NCI-H2107 treated with DMSO at 0.1 percent for 48 hours (cell line): ENCODE data around the gene LRRC49.
"Not testable (repeated sequence)": the region's sequence is repeated elsewhere in the genome, so short reads cannot be mapped to it uniquely, and the experiment has no call there.

Experiments
- DNase-seq: peaks from one replicate; lab custom pipeline; 2025; ENCODE audit not compliant: unreplicated experiment; lab: John Stamatoyannopoulos, UW

The LRRC49 gene

GRCh38 chr15:70922119-70922518 is 29.5 kb downstream of the LRRC49 start:
- DNase-seq: no peak

GRCh38 chr15:70923311-70924080 is 30.9 kb downstream of the LRRC49 start:
- no peak for DNase-seq

DNA sequence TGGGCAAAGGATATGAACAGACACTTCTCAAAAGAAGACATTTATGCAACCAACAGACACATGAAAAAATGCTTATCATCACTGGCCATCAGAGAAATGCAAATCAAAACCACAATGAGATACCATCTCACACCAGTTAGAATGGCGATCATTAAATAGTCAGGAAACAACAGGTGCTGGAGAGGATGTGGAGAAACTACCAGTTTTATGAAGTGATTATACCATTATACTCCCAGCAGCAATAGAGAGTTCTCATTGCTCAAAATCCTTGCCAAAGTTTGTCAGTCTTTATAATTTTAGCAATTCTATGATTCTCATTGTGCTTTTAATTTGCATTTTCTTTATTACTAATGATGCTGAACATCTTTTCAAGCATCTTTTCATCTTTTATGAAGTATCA is 34.3 kb downstream of the LRRC49 start:
- DNase-seq: not testable (repeated sequence)

DNA sequence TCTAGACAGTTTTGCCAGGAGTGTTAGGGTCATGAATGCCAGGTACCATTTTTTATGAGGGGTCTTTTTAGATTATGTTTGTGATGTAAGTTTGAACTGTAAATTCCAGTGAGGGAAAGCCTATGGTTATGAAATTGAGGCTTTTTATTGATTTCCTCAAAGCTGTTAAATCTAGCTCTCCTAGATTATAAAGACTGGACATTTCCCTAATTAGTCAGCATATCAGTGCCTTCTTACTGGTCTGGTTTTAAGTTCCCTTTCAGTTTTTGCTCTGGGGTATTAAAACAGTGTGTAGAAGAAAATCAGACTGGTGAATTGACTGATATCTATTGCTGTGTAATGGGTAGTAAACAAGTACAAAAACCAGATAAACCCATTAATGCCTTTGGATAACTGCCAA is 39.2 kb downstream of the LRRC49 start:
- DNase-seq: no peak

- no peak for DNase-seq
Measured at GRCh38 chr15:70932397-70932796, 39.8 kb downstream of the LRRC49 start.

- no peak for DNase-seq
Measured at GRCh38 chr15:70933411-70933810, 40.8 kb downstream of the LRRC49 start.

- DNase-seq: no peak
Measured at GRCh38 chr15:70935631-70936030, 43.0 kb downstream of the LRRC49 start.

GRCh38 chr15:70936326-70936725 is 43.7 kb downstream of the LRRC49 start:
- peak; percentile 22 for DNase-seq

DNA sequence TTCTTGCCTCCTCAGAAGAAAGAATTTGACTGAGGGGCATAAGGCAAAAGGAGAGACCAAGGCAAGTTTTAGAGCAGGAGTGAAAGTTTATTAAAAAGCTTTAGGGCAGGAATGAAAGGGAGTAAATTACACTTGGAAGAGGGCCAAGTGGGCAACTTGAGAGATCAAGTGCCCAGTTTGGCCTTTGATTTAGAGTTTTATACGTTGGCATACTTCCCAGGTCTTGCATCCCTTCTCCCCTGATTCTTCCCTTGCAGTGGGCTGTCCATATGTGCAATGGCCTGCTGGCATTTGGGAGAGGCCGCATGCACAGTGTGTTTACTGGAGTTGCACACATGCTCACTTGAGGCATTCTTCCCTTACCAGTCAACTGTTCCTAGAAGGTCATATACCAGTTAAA is 50.7 kb downstream of the LRRC49 start:
- DNase-seq: not testable (repeated sequence)

DNA sequence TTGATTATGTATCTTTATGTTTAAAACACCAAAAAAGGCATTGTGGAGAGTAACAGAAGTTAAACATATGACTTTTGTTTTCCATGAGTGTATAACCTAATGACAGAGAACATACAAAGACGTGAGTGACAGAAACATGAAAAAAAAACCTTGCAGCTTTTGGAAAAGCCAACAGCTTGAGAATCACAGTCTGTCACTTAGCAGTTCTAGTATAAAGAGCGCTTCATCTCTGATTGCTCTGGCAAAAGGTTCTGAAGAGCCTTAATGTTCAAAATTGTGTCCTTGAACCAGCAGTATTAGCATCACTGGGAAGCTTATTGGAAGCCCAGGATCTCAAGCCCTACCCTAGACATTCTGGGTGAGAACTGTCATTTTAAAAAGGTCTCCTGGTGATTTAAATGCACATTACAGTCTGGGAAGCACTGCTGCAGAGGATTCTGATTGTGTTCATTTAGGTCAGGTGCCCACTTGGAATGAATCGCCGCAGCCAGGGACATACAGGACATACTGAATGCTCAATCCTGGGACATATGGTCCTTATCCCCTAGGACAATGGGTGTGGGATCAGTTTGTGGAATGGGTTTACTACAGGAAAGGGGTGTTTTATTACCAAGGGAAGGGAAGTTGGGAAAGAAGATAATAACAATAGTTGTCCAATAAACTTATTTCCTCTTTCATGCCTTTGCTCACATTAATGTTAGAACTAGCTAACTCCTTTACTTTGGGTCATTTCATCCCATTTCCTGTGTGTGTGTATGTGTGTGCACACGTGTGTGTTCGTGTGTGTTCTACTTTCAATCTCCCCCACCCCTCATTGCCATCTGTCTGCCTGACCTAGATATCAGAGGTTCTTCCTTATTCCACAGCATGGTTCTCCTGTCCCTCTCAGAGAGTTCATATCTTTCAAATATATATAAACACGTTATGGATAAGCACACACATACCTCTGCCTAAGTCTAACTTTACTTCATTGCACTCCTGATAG is 55.0 kb downstream of the LRRC49 start:
- DNase-seq: no peak

- no peak for DNase-seq
Measured at GRCh38 chr15:70950953-70951352, 58.3 kb downstream of the LRRC49 start.

GRCh38 chr15:70954171-70954570 is 61.5 kb downstream of the LRRC49 start:
- no peak for DNase-seq

- DNase-seq: no peak
Measured at GRCh38 chr15:70954733-70955132, 62.1 kb downstream of the LRRC49 start.

DNA sequence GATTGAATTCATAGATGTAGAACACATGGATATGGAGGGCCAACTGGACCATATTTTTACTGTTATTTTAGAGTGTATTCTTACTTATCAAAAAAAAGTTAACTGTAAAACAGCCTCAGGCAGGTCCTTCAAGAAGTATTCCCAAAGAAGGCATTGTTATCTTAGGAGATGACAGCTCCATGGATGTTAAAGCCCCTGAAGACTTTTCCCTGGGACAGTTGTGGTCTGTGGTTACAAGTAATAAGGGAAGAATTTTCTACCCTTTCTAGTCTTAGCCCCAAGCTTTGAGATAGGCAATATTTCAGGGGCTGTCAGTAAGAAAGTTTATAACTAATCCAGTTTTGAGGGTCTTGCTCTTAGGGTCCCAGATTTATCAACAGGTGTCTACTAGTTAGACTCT is 62.5 kb downstream of the LRRC49 start:
- DNase-seq: no peak

DNA sequence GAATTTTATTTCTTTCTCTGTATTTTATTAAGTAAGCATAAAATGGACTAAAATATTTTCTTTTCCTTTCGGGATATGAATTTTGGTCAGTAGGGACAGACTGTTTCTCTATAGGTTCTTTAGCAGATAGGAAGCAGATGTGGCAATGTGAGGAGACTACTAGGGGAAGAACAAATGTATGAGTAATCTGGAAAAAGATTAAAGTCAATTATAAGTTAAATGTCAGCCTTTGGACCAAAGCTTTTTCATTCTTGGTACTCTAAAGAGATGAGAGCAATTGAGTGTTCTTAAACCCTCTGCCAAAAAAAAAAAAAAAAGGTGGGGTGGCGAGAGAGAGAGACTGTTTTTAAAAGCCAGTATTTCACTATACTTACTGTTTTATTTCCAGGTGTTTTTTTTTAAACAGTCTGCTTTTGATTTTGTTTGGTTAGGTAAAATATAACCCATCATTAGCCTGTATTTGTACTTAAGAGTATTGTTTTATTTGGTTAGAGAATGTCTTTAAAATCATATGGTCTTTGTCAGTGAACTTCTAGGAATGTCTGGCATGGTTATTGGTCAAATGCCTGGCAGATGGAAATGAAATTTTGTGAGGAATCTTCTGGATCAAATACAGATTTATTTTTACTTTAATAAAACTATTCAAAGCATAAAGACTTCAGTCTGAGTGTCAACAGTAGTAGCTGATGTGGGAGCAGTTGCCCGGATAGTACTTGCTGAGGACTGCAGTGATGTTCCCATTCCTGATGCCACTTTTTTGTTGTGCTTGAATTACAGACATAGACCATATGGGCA is 63.8 kb downstream of the LRRC49 start:
- DNase-seq: no peak

DNA sequence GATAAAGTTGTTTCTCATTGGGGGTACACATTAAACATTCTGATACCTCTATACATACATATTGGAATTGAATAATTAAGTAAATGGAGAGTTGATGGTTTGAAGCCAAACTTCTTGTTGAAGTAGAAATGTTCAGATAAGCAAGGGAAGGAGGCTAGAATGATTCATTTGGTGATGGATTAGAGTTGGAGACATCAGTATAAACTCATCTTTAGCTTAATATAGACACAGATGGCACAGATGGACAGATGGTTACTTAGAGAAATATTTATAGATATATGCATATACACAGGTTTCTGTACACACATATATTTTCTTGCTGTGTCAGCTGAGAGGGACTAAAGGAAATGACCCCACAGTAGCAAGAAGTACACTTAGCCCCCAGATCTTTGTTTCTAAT is 69.5 kb downstream of the LRRC49 start:
- no peak for DNase-seq

GRCh38 chr15:70963199-70963598 is 70.6 kb downstream of the LRRC49 start:
- no peak for DNase-seq

- DNase-seq: no peak
Measured at GRCh38 chr15:70964058-70964457, 71.4 kb downstream of the LRRC49 start.

DNA sequence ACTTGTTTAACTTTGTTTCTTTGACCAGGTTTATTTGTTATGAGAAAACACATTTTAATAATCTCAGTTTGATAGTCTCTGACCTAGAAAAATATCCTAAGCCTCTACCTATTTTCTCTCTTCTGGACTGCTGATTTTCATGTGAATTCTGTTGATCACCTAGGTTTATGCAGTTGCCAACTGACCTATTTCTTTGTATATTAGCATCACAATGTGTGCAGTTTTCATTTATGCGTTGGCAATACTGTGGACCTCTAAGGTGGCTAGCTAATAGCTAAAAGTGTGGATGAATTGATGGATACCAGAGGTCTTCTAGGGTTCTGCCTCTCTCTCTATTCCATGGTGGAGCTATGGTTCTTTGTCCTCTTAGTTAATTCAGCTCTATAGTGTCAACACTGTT is 72.1 kb downstream of the LRRC49 start:
- DNase-seq: no peak

DNA sequence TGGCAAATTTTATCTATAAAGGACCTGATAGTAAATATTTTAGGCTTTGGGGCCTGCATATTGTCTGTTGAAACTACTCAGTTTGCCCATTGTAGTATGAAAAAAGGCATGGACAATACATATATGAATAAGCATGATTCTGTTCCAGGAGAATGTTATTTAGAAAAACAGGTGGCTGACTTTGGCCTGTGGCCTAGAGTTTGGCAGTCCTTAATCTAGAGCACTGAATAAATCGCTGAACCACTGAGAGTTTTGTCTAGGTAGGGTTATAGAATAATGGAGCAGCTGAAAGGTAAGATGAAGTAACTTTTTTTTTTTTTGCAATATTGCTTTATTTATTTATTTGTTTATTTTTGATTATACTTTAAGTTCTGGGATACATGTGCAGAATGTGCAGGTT is 75.0 kb downstream of the LRRC49 start:
- no peak for DNase-seq
